HepG2 (cell line): Measurements from ENCODE around the gene EYA2.

Experiments
- CTCF ChIP-seq: sonication (generic); formaldehyde crosslinking; IDR thresholded peaks from 2 replicates; pipeline ENCODE4 v1.5.0; 2020; ENCODE audit warnings: mild to moderate bottlenecking, missing genetic modification reagents, moderate library complexity
- STAT6 ChIP-seq: sonication (generic); formaldehyde crosslinking; IDR thresholded peaks from 2 replicates; pipeline ENCODE4 v1.4.0; 2020; ENCODE audit warnings: missing genetic modification reagents, mild to moderate bottlenecking, borderline replicate concordance
- TARDBP ChIP-seq: sonication (generic); formaldehyde crosslinking; IDR thresholded peaks from 2 replicates; pipeline ENCODE4 v1.8.0; 2022; ENCODE audit warnings: mild to moderate bottlenecking, missing genetic modification reagents
- ZFP37 ChIP-seq: sonication (generic); formaldehyde crosslinking; IDR thresholded peaks from 2 replicates; pipeline ENCODE4 v1.4.0; 2020; ENCODE audit warnings: missing genetic modification reagents, borderline replicate concordance
- TF ChIP-seq, protein P1 (sequence below), 2 experiments: sonication (generic) in 1 of 2; formaldehyde crosslinking in 1 of 2; IDR thresholded peaks; 2 replicates each; pipeline versions ENCODE4 v1.5.1 to v1.6.1; 2011 to 2020; ENCODE audit warnings: borderline replicate concordance in 1 of 2, low read depth in 1 of 2, low read length in 1 of 2, mild to moderate bottlenecking in 1 of 2, missing genetic modification reagents in 1 of 2, moderate library complexity in 1 of 2
- TF ChIP-seq, protein P2 (sequence below): IDR thresholded peaks from 2 replicates; pipeline ENCODE4 v1.6.1; 2016; ENCODE audit warnings: low read depth, borderline replicate concordance

DNA sequence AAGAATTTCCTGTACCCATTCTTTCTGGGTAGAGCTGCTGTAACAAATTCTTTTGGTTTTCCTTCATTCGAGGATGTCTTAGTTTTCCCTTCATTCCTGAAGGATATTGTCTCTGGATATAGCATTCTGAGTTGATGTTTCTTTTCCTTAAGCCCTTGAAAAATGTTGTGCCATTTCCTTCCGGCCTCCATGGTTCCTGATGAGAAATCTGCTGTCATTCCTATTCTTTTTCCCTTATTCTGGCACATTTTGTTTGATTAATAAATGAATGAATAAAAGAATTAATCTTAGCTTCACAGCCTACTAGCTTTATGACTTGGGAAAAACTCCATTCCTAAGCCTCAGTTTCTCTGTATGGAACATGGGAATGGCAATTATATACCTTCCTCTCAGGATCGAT, 173.1 kb downstream of the EYA2 start:
- no peak for TF ChIP-seq STAT6
- TF ChIP-seq ZFP37 (CRISPR knock-in tag) = no peak
- TF ChIP-seq CTCF (CRISPR knock-in tag) = no peak
- TF ChIP-seq, protein P1, sequence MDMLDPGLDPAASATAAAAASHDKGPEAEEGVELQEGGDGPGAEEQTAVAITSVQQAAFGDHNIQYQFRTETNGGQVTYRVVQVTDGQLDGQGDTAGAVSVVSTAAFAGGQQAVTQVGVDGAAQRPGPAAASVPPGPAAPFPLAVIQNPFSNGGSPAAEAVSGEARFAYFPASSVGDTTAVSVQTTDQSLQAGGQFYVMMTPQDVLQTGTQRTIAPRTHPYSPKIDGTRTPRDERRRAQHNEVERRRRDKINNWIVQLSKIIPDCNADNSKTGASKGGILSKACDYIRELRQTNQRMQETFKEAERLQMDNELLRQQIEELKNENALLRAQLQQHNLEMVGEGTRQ (IDR thresholded peaks at IDR 0.05; ENCODE audit: low read depth, low read length) = no peak
- TF ChIP-seq, protein P1 (CRISPR knock-in tag; IDR thresholded peaks at IDR 0.05; ENCODE audit: borderline replicate concordance) = no peak
- TF ChIP-seq, protein P2, sequence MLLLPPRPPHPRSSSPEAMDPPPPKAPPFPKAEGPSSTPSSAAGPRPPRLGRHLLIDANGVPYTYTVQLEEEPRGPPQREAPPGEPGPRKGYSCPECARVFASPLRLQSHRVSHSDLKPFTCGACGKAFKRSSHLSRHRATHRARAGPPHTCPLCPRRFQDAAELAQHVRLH = no peak
- TF ChIP-seq TARDBP (CRISPR knock-in tag) = no peak
